ENCODE results near the gene KCNC1. TPM values are rescaled to one million over a fixed set of nuclear protein-coding genes. Genes with fewer than 3 reads are reported as not detected.

The KCNC1 gene
- total and polyA plus RNA-seq, 2 experiments from 2014 or later = 0.01 to 0.20 TPM

- no peaks in the 10 kb centered on the region for H3K79me2 ChIP-seq
- TF ChIP-seq, protein P1, sequence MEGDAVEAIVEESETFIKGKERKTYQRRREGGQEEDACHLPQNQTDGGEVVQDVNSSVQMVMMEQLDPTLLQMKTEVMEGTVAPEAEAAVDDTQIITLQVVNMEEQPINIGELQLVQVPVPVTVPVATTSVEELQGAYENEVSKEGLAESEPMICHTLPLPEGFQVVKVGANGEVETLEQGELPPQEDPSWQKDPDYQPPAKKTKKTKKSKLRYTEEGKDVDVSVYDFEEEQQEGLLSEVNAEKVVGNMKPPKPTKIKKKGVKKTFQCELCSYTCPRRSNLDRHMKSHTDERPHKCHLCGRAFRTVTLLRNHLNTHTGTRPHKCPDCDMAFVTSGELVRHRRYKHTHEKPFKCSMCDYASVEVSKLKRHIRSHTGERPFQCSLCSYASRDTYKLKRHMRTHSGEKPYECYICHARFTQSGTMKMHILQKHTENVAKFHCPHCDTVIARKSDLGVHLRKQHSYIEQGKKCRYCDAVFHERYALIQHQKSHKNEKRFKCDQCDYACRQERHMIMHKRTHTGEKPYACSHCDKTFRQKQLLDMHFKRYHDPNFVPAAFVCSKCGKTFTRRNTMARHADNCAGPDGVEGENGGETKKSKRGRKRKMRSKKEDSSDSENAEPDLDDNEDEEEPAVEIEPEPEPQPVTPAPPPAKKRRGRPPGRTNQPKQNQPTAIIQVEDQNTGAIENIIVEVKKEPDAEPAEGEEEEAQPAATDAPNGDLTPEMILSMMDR (IDR thresholded peaks at IDR 0.05; ENCODE audit: poor library complexity) = peak; percentile 12
- TF ChIP-seq EZH2phosphoT487 (IDR thresholded peaks at IDR 0.05; ENCODE audit: low read depth, severe bottlenecking, unreplicated experiment) (peak; percentile 50), EZH2 (IDR thresholded peaks at IDR 0.05; ENCODE audit: borderline replicate concordance) (peak; percentile 53)
- no peaks in the 10 kb centered on the region for H3K9me3 ChIP-seq (ENCODE audit: low read depth)
- H4K20me1 ChIP-seq (ENCODE audit: insufficient read depth, poor library complexity, severe bottlenecking) = no peaks in the 10 kb centered on the region
- no peaks in the 10 kb centered on the region for H3K36me3 ChIP-seq (replicated peaks; ENCODE audit: insufficient read depth, low read depth)
- WGBS (ENCODE audit: low lambda C conversion rate, missing lambda C conversion rate) = 5% methylated on average over 82 of the region's 85 CpGs
- peaks cover 100% of the 10 kb centered on the region for H3K27me3 ChIP-seq
- H3K27ac ChIP-seq = no peak overlapping the region
- H3K4me2 ChIP-seq = peak overlapping the region; percentile 66
- H3K9me2 ChIP-seq (replicated peaks; ENCODE audit: insufficient read depth) = no peaks in the 10 kb centered on the region
- peaks cover 6% of the 10 kb centered on the region for H3K4me1 ChIP-seq (ENCODE audit: insufficient read depth)
- H3K4me3 ChIP-seq = no peak overlapping the region
- no peak overlapping the region for H2AFZ ChIP-seq
- DNase-seq (ENCODE audit: low spot score) = peak; percentile 46
These were observed 14.4 kb upstream of the KCNC1 start for GRCh38 chr11:17719938-17720795.

- H3K27ac ChIP-seq = no peak overlapping the region
- H3K36me3 ChIP-seq (replicated peaks; ENCODE audit: insufficient read depth, low read depth) = no peaks in the 10 kb centered on the region
- no peak overlapping the region for H2AFZ ChIP-seq
- H3K27me3 ChIP-seq = peaks cover 100% of the 10 kb centered on the region
- H3K4me3 ChIP-seq = no peak overlapping the region
- WGBS (ENCODE audit: low lambda C conversion rate, missing lambda C conversion rate) = 5% methylated on average over 17 of the region's 24 CpGs
- no peak for DNase-seq (ENCODE audit: low spot score)
- peaks cover 6% of the 10 kb centered on the region for H3K4me1 ChIP-seq (ENCODE audit: insufficient read depth)
- H3K79me2 ChIP-seq = no peaks in the 10 kb centered on the region
- no peaks in the 10 kb centered on the region for H3K9me3 ChIP-seq (ENCODE audit: low read depth)
- H3K9me2 ChIP-seq (replicated peaks; ENCODE audit: insufficient read depth) = no peaks in the 10 kb centered on the region
- H3K4me2 ChIP-seq = peak overlapping the region; percentile 66
- TF ChIP-seq EZH2 (IDR thresholded peaks at IDR 0.05; ENCODE audit: borderline replicate concordance) (no peak), EZH2phosphoT487 (IDR thresholded peaks at IDR 0.05; ENCODE audit: low read depth, severe bottlenecking, unreplicated experiment) (no peak)
- TF ChIP-seq, protein P1 (IDR thresholded peaks at IDR 0.05; ENCODE audit: poor library complexity) = no peak
- H4K20me1 ChIP-seq (ENCODE audit: insufficient read depth, poor library complexity, severe bottlenecking) = no peaks in the 10 kb centered on the region
These were observed 13.8 kb upstream of the KCNC1 start for GRCh38 chr11:17720796-17721171.

DNA sequence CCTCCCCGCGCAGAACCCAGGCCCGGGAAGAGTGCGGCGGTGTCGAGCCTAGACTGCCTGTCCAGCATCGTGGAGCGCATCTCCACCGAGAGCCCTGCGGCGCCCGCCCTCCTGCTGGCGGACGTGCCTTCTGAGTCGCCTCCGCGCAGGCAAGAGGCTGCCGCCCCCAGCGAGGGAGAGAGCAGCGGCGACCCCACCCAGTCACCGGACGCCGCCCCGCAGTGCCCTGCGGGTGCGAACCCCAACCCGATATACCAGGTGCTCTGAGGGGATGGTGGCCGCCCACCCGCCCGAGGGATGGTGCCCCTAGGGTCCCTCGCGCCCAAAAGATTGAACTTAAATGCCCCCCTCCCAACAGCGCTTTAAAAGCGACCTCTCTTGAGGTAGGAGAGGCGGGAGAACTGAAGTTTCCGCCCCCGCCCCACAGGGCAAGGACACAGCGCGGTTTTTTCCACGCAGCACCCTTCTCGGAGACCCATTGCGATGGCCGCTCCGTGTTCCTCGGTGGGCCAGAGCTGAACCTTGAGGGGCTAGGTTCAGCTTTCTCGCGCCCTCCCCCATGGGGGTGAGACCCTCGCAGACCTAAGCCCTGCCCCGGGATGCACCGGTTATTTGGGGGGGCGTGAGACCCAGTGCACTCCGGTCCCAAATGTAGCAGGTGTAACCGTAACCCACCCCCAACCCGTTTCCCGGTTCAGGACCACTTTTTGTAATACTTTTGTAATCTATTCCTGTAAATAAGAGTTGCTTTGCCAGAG lies 13.2 kb upstream of the KCNC1 start:
- Histone ChIP-seq H3K27me3 (peaks cover 100% of the 10 kb centered on the region), H4K20me1 (ENCODE audit: insufficient read depth, poor library complexity, severe bottlenecking) (no peaks in the 10 kb centered on the region), H3K4me2 (peak overlapping the region; percentile 66), H3K79me2 (no peaks in the 10 kb centered on the region), H3K4me3 (no peak overlapping the region), H3K36me3 (replicated peaks; ENCODE audit: insufficient read depth, low read depth) (no peaks in the 10 kb centered on the region), H3K4me1 (ENCODE audit: insufficient read depth) (peaks cover 6% of the 10 kb centered on the region), H3K27ac (no peak overlapping the region), H3K9me2 (replicated peaks; ENCODE audit: insufficient read depth) (no peaks in the 10 kb centered on the region), H2AFZ (no peak overlapping the region), H3K9me3 (ENCODE audit: low read depth) (no peaks in the 10 kb centered on the region)
- WGBS (ENCODE audit: low lambda C conversion rate, missing lambda C conversion rate) = 43% methylated on average over 42 of the region's 56 CpGs
- no peak for TF ChIP-seq EZH2phosphoT487 (IDR thresholded peaks at IDR 0.05; ENCODE audit: low read depth, severe bottlenecking, unreplicated experiment)
- TF ChIP-seq, protein P1 (IDR thresholded peaks at IDR 0.05; ENCODE audit: poor library complexity) = no peak
- TF ChIP-seq EZH2 (IDR thresholded peaks at IDR 0.05; ENCODE audit: borderline replicate concordance) = no peak
- no peak for DNase-seq (ENCODE audit: low spot score)
